ENCODE results near the gene PCA3.

GRCh38 chr9:76812591-76812990 is 48.4 kb downstream of the PCA3 start:
- TF ChIP-seq NR4A1 (CRISPR knock-in tag; IDR thresholded peaks at IDR 0.05), result no peak
- no peak for TF ChIP-seq NR4A1 (tag; IDR thresholded peaks at IDR 0.05)
- TF ChIP-seq, protein P1, sequence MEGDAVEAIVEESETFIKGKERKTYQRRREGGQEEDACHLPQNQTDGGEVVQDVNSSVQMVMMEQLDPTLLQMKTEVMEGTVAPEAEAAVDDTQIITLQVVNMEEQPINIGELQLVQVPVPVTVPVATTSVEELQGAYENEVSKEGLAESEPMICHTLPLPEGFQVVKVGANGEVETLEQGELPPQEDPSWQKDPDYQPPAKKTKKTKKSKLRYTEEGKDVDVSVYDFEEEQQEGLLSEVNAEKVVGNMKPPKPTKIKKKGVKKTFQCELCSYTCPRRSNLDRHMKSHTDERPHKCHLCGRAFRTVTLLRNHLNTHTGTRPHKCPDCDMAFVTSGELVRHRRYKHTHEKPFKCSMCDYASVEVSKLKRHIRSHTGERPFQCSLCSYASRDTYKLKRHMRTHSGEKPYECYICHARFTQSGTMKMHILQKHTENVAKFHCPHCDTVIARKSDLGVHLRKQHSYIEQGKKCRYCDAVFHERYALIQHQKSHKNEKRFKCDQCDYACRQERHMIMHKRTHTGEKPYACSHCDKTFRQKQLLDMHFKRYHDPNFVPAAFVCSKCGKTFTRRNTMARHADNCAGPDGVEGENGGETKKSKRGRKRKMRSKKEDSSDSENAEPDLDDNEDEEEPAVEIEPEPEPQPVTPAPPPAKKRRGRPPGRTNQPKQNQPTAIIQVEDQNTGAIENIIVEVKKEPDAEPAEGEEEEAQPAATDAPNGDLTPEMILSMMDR (IDR thresholded peaks at IDR 0.05 in 2 of 3, conservative IDR thresholded peaks at IDR 0.05 in 1 of 3; ENCODE audit: insufficient read depth in 2 of 3, low read depth in 1 of 3, low read length in 3 of 3), result no peak
- no peak for TF ChIP-seq SP1 (CRISPR knock-in tag; IDR thresholded peaks at IDR 0.05)
- no peak for TF ChIP-seq MTA1 (IDR thresholded peaks at IDR 0.05; ENCODE audit: borderline replicate concordance)
- TF ChIP-seq SMC3 (conservative IDR thresholded peaks at IDR 0.05; ENCODE audit: insufficient read depth, low read depth, low read length), result no peak
- TF ChIP-seq, protein P2, sequence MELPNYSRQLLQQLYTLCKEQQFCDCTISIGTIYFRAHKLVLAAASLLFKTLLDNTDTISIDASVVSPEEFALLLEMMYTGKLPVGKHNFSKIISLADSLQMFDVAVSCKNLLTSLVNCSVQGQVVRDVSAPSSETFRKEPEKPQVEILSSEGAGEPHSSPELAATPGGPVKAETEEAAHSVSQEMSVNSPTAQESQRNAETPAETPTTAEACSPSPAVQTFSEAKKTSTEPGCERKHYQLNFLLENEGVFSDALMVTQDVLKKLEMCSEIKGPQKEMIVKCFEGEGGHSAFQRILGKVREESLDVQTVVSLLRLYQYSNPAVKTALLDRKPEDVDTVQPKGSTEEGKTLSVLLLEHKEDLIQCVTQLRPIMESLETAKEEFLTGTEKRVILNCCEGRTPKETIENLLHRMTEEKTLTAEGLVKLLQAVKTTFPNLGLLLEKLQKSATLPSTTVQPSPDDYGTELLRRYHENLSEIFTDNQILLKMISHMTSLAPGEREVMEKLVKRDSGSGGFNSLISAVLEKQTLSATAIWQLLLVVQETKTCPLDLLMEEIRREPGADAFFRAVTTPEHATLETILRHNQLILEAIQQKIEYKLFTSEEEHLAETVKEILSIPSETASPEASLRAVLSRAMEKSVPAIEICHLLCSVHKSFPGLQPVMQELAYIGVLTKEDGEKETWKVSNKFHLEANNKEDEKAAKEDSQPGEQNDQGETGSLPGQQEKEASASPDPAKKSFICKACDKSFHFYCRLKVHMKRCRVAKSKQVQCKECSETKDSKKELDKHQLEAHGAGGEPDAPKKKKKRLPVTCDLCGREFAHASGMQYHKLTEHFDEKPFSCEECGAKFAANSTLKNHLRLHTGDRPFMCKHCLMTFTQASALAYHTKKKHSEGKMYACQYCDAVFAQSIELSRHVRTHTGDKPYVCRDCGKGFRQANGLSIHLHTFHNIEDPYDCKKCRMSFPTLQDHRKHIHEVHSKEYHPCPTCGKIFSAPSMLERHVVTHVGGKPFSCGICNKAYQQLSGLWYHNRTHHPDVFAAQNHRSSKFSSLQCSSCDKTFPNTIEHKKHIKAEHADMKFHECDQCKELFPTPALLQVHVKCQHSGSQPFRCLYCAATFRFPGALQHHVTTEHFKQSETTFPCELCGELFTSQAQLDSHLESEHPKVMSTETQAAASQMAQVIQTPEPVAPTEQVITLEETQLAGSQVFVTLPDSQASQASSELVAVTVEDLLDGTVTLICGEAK (IDR thresholded peaks at IDR 0.05), result no peak
- TF ChIP-seq, protein P2 (CRISPR knock-in tag; IDR thresholded peaks at IDR 0.05), result no peak
- no peak for TF ChIP-seq MCM2 (IDR thresholded peaks at IDR 0.05; ENCODE audit: low read depth)
- TF ChIP-seq EZH2 (IDR thresholded peaks at IDR 0.05; ENCODE audit: borderline replicate concordance, low read depth, low read length), result no peak
- TF ChIP-seq KDM1A (IDR thresholded peaks at IDR 0.05), result no peak
- TF ChIP-seq, protein P3, sequence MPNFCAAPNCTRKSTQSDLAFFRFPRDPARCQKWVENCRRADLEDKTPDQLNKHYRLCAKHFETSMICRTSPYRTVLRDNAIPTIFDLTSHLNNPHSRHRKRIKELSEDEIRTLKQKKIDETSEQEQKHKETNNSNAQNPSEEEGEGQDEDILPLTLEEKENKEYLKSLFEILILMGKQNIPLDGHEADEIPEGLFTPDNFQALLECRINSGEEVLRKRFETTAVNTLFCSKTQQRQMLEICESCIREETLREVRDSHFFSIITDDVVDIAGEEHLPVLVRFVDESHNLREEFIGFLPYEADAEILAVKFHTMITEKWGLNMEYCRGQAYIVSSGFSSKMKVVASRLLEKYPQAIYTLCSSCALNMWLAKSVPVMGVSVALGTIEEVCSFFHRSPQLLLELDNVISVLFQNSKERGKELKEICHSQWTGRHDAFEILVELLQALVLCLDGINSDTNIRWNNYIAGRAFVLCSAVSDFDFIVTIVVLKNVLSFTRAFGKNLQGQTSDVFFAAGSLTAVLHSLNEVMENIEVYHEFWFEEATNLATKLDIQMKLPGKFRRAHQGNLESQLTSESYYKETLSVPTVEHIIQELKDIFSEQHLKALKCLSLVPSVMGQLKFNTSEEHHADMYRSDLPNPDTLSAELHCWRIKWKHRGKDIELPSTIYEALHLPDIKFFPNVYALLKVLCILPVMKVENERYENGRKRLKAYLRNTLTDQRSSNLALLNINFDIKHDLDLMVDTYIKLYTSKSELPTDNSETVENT (CRISPR knock-in tag; IDR thresholded peaks at IDR 0.05), result no peak
- TF ChIP-seq MAX (CRISPR knock-in tag; IDR thresholded peaks at IDR 0.05), result no peak
- TF ChIP-seq POLR2A (conservative IDR thresholded peaks at IDR 0.05), result no peak
- no peak for TF ChIP-seq POLR2AphosphoS5 (IDR thresholded peaks at IDR 0.05; ENCODE audit: control insufficient read depth, insufficient read depth, low read depth, low read length)
- no peak for TF ChIP-seq CEBPG (CRISPR knock-in tag; IDR thresholded peaks at IDR 0.05)
- TF ChIP-seq CEBPG (tag; conservative IDR thresholded peaks at IDR 0.05 in 1 of 2, IDR thresholded peaks at IDR 0.05 in 1 of 2), result no peak
